ENCODE data around the gene THBS2.
"Not testable (repeated sequence)": the region's sequence is repeated elsewhere in the genome, so short reads cannot be mapped to it uniquely, and the experiment has no call there.

The THBS2 gene

DNA sequence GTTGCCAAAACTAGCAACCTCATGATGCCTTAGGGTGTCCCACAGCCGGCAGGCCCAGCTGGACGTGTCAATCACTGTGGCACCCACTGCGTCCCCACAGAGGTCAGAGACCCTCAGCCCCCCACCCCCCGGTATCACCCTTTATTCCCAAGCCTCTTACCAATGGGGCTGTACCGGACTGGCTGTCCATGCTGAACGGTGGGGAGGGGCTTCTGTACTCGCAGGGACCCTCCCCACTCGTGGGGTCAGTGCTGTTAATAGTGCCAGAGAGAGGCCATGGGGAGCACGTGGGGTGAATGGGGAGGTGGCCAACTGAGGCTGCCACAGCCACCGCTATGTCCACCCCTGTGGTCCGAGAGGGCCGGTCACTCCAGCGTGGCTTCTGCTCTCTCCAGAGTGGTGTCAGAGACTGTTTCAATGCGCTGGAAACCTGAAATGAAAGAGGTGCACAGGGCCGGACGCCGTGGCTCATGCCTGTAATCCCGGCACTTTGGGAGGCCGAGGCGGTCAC, 68.6 kb downstream of the THBS2 start:
- TF ChIP-seq CTCF (IDR thresholded peaks at IDR 0.05; ENCODE audit: poor library complexity, severe bottlenecking) = no peak
- ATAC-seq (ENCODE audit: low read depth) (no peak), DNase-seq (ENCODE audit: low spot score) (no peak)
- H3K9me3 ChIP-seq (ENCODE audit: severe bottlenecking) = no peaks in the 10 kb centered on the region
- H3K4me3 ChIP-seq (ENCODE audit: severe bottlenecking) = no peak overlapping the region
- no peak overlapping the region for H3K27ac ChIP-seq (ENCODE audit: poor library complexity, severe bottlenecking)
- no peaks in the 10 kb centered on the region for H3K27me3 ChIP-seq (ENCODE audit: insufficient read depth, poor library complexity, severe bottlenecking)
- H3K4me1 ChIP-seq (ENCODE audit: insufficient read depth, poor library complexity, severe bottlenecking) = no peaks in the 10 kb centered on the region
- no peaks in the 10 kb centered on the region for H3K36me3 ChIP-seq (ENCODE audit: low read depth)

- Histone ChIP-seq H3K9me3 (ENCODE audit: severe bottlenecking) (no peaks in the 10 kb centered on the region), H3K4me1 (ENCODE audit: insufficient read depth, poor library complexity, severe bottlenecking) (no peaks in the 10 kb centered on the region), H3K4me3 (ENCODE audit: severe bottlenecking) (no peak overlapping the region), H3K36me3 (ENCODE audit: low read depth) (no peaks in the 10 kb centered on the region), H3K27me3 (ENCODE audit: insufficient read depth, poor library complexity, severe bottlenecking) (no peaks in the 10 kb centered on the region), H3K27ac (ENCODE audit: poor library complexity, severe bottlenecking) (no peak overlapping the region)
- ATAC-seq (ENCODE audit: low read depth) (no peak), DNase-seq (ENCODE audit: low spot score) (no peak)
- TF ChIP-seq CTCF (IDR thresholded peaks at IDR 0.05; ENCODE audit: poor library complexity, severe bottlenecking) = no peak
These were observed 69.2 kb downstream of the THBS2 start for GRCh38 chr6:169184419-169184818.

DNA sequence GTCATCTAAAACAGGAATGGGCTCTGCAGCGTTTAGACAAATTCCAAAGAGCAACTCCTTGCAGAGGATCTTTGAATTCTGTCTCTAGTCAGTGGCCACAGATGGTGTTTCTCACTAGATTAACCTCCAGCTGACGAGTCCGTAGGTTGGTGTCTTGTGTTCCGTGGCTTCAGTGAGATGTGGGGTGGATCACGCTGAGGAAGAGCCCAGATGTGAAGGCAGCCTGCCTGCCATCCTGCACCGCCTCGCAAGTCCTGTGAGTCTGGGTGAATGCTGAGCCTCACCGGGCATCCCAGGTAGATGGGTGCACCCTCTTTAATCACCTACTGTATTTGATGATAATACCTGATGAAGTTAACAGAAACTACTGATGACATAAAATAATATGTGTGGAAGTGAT, 70.4 kb downstream of the THBS2 start:
- DNase-seq (ENCODE audit: low spot score) = no peak
- H3K4me3 ChIP-seq (ENCODE audit: severe bottlenecking) = no peak overlapping the region
- no peaks in the 10 kb centered on the region for H3K9me3 ChIP-seq (ENCODE audit: severe bottlenecking)
- no peak for TF ChIP-seq CTCF (IDR thresholded peaks at IDR 0.05; ENCODE audit: poor library complexity, severe bottlenecking)
- no peaks in the 10 kb centered on the region for H3K27me3 ChIP-seq (ENCODE audit: insufficient read depth, poor library complexity, severe bottlenecking)
- ATAC-seq (ENCODE audit: low read depth) = no peak
- H3K27ac ChIP-seq (ENCODE audit: poor library complexity, severe bottlenecking) = no peak overlapping the region
- no peaks in the 10 kb centered on the region for H3K36me3 ChIP-seq (ENCODE audit: low read depth)
- no peaks in the 10 kb centered on the region for H3K4me1 ChIP-seq (ENCODE audit: insufficient read depth, poor library complexity, severe bottlenecking)

- H3K27me3 ChIP-seq (ENCODE audit: insufficient read depth, poor library complexity, severe bottlenecking); H3K4me1 ChIP-seq (ENCODE audit: insufficient read depth, poor library complexity, severe bottlenecking); H3K36me3 ChIP-seq (ENCODE audit: low read depth); DNase-seq (ENCODE audit: low spot score); ATAC-seq (ENCODE audit: low read depth); H3K4me3 ChIP-seq (ENCODE audit: severe bottlenecking); H3K27ac ChIP-seq (ENCODE audit: poor library complexity, severe bottlenecking); H3K9me3 ChIP-seq (ENCODE audit: severe bottlenecking): not testable (repeated sequence)
These were observed 73.8 kb downstream of the THBS2 start for GRCh38 chr6:169179831-169180230.

DNA sequence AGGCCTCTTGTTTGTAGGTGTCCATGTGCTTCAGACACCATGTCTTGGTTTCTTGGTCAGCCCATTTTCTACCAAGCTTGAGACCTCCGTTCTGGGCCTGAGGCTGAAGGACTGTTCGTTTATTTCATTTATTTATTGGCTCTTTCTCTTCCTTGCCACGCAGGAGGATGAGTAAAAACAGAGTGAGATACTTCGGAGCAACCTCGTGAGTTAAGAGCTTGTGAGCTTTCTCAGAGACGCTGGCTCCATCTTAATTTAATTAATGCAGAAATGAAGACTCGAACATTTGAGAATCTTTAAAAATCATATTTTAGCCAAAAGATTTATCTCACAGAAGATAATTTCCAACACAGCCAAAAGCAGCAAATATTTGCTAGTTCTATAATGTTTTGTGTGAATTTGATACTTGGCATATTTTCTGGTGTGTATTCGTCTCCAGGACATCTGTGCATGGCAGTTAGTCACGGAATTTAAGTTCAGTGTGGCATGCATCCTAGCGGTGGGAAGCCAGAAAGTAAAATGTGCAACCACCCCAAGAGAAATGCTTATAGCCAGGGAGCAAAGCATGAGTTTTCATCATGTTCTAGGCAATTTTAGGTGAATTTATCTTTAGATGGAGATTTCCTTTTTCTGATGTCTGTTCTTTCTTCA, 76.0 kb downstream of the THBS2 start:
- ATAC-seq (ENCODE audit: low read depth) (no peak), DNase-seq (ENCODE audit: low spot score) (peak; percentile 0)
- Histone ChIP-seq H3K36me3 (ENCODE audit: low read depth) (no peaks in the 10 kb centered on the region), H3K4me3 (ENCODE audit: severe bottlenecking) (no peak overlapping the region), H3K9me3 (ENCODE audit: severe bottlenecking) (no peaks in the 10 kb centered on the region), H3K4me1 (ENCODE audit: insufficient read depth, poor library complexity, severe bottlenecking) (peaks cover 20% of the 10 kb centered on the region), H3K27me3 (ENCODE audit: insufficient read depth, poor library complexity, severe bottlenecking) (no peaks in the 10 kb centered on the region), H3K27ac (ENCODE audit: poor library complexity, severe bottlenecking) (no peak overlapping the region)
- TF ChIP-seq CTCF (IDR thresholded peaks at IDR 0.05; ENCODE audit: poor library complexity, severe bottlenecking) = no peak

All from RWPE2 (cell line).